H54 (cell line): ENCODE results near the gene HEXIM2.
"Not testable (repeated sequence)": the region's sequence is repeated elsewhere in the genome, so short reads cannot be mapped to it uniquely, and the experiment has no call there.

Experiments used
- DNase-seq: peaks from one replicate; pipeline ENCODE4 v3.0.0; 2011; ENCODE audit warnings: low spot score, mixed read lengths; ENCODE audit not compliant: insufficient read length
- FAIRE-seq: peaks from 3 replicates; lab custom pipeline; 2011; peaks lifted over from hg19 to GRCh38; lab: Jason Lieb, UNC
- POLR2A ChIP-seq: IDR thresholded peaks from 2 replicates; pipeline ENCODE4 v1.6.1; 2011; ENCODE audit warnings: low read depth, mild to moderate bottlenecking, low read length

The HEXIM2 gene

DNA sequence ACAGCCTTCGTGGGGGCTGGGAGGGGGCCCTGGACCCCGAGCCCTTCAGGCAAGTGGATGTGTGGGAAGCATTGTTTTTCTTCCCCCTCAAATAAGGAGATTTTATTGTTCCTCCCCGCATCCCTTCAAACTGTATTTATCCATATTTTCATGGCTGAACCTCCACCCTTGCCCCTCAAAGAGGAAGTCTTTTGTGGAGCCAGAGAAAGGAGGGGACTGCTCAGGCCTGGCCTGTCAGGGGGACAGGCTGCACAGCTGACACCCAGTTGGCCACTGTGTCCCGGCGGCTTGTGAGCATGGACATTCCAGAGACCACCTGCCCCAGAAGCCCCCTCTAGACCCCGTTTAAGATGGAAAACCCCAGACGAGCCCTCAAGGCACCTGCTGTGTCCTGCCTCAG is 15.9 kb downstream of the HEXIM2 start:
- no peak for FAIRE-seq
- DNase-seq, result no peak
- no peak for TF ChIP-seq POLR2A

DNA sequence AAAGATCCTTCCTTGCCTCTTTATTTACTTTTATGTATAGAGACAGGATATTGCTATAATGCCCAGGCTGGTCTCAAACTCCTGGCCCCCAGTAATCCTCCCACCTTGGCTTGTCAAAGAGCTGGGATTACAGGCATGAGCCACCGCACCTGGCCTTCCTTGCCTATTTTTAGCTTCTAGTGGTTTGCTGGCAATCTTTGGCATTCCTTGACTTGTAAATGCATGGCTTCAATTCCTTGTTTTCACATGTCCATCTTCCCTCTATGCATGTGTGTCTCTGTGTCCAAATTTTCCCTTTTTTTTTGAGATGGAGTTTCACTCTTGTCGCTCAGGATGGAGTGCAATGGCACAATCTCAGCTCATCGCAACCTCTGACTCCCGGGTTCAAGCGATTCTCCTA is 22.5 kb downstream of the HEXIM2 start:
- TF ChIP-seq POLR2A, result no peak
- no peak for DNase-seq
- FAIRE-seq, result no peak

DNA sequence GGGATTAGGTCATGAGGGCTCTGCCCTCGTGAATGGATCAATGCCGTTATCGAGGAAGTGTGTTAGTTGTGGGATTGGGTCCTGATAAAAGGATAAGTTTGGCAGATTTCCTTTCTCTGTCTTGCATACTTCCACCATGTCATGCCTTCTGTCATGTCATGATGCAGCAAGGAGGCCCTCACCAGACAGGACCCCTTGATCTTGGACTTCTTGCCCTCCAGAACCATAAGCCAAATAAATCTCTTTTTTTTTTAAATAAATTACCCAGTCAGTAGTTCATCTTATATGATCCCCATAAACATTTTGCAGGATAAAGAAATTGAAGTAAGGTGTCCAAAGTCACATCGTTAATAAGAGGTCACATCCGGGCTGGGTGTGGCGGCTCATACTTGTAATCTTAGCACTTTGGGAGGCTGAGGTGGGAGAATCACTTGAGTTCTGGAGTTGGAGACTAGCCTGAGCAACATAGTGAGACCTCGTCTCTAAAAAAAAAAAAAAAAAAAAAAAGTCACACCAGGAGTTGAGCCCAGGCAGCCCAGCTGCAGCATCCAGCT is 25.2 kb downstream of the HEXIM2 start:
- TF ChIP-seq POLR2A, result no peak
- DNase-seq (no peak), FAIRE-seq (no peak)

DNA sequence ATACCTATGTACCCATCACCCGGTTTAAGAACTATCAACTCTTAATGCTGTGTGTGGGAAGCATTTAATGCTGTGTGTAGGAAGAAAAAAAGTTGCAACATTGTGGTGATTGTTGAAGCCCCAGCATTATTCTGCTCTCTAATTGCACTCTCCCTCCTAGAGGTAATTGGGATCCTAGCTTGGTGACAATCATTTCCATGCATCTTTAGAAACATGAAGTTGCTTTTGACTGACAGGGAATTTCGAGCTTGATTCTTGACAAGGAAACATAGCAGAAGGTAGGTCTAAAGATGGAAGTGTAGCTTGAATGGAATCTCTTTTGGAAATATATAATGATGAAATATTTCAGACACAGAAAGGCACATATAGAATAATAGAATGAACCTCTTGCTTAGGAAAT is 27.3 kb downstream of the HEXIM2 start:
- no peak for FAIRE-seq
- DNase-seq, result no peak
- no peak for TF ChIP-seq POLR2A

DNA sequence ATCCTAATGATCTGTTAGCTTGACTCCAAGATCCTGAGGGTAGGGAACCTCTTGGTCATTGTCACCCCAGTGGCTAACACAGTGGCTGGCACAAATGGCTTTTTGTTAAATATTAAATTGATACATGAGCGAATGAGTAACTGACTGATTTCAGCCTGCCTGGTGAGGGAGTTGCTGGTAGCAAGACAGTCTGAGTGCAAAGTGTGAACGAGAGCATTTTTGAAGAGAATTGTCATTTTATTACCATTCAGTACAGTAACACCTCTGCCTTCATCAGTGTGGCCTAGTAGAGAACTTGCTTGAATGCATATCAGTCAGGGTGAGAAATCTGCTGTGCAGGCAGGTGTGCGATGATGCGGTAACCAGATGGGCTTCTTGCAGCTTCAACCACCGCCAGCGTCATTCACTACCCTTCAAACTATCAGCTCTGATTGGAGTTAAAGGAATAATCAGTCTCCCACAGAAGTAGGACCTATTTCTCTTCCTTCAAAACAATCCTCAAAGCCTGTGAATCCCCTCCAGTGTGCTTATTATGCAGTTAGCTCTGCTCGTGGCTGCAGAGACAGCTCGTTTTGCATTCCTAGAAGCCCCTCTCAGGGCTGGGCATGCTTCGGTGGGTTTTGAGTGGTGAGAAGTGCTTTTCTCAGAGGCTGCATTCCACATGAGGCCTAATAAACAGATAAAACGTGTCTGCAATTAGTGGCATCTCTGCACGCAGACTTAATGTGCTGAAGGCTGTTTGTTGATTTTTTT is 29.0 kb downstream of the HEXIM2 start:
- DNase-seq, result no peak
- TF ChIP-seq POLR2A, result no peak
- FAIRE-seq, result no peak

DNA sequence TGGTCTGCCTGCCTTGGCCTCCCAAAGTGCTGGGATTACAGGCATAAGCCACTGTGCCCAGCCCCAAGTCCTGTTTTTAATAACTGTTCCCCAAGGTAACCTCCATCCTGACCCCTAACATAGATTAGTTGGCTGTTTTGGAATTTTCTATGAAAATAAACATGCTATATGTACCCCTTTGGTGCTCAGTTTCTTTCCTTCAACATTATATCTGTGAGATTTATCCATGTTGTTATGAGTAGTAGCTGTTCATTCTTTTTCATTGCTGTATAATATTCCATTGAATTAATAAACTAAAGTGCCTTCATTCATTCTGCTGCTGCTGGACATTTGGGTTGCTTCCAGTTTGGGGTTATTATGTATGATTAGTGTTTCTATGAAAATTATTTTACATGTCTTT is 33.7 kb downstream of the HEXIM2 start:
- DNase-seq (no peak), FAIRE-seq (no peak)
- TF ChIP-seq POLR2A, result no peak

DNA sequence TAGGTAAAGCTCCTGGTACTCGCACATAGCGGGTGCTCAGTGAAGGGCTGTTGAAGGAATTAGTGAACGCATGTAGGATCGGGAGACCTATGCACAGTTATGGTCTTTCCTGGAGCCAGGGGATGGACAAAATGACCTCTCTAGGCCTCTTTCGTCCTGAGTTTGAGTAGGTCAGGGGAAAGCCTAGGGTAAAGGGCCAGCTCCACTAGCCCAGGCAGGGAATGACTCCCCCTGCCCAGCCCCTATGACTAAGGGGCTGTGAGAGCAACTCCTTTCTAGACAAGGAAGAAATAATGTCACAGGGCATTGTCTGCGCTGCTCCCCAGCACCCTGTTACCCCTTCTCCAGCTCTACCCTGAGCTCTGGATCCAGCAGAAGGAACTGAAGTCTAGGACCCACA is 35.4 kb downstream of the HEXIM2 start:
- DNase-seq (no peak), FAIRE-seq (no peak)
- TF ChIP-seq POLR2A, result no peak

DNA sequence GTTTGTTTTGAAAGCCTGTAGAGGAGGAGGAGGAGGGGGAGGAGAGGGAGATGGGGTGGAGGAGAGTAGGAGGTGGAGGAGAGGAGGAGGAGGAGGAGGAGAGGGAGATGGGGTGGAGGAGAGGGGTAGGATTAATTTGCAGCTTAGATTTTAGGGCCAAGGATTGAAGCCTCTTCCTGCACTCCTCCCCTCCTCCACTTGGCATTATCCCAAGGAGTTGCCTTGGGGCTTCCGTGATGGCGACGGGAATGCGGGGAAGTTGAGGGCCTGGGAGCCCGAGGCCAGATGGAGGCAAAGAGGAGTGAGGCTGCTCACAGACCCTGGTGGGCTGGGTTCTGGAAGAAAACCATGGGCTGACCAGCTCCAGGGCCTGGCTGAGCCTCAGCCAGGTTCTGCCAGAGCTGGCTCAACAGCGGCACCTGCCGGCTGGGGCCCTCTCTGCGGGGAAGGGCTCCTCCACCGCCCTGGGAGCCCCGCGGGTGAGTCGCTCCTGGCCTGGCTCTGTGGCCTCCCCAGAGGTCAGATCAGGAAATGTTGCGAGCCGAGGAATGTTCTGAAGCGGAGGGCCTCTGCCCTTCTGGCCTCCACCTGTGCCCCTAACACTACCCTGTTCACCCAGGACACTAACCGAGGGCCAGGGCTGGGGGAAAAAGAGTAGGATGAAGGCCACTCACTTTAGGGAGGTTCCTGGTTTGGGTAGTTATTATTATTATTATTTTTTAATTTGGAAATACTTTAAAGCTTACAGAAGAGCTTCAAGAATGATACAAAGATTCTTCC is 36.1 kb downstream of the HEXIM2 start:
- FAIRE-seq (peak; percentile 73), DNase-seq (peak; percentile 97)
- 0 out of 2 replicates have a peak, but pooled peaks have one; percentile 17 for TF ChIP-seq POLR2A

DNA sequence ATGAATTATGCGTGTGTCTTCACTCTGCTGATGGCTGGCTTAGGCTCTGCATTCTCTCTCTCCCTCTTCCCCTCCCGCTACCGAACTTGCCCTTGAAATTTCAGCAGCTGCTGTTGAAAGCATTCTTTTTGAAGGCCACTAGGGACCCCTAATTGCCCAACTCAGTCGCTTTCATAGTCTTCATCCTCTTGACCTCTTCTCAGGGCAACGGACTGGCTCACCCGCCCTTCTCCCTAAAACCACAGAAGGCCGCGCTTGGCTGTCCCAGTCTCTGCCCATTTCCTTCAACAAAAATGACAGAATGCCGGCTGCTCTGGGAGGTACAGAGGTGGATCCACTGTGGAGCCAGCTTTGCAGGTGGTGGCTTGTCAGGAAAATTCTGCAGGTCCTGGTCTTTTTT is 39.0 kb downstream of the HEXIM2 start:
- no peak for TF ChIP-seq POLR2A
- no peak for DNase-seq
- FAIRE-seq, result no peak

DNA sequence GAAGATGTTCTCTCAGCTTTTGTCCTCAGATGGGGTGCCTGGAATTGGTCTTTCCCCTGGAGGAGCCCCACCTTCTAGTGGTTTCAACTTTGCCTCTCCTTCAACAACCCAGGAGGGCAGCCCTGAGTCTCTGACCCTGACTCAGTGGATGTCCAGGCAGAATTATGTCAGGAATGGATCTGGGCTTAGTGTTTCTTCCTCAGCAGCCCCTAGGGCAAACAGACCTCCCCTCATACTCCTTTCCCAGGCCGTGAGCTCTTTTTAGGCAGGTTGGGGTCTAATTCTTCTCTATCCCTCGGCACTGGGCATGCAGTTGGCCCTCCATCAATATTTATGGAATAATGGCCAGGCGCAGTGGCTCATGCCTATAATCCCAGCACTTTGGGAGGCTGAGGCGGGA is 39.8 kb downstream of the HEXIM2 start:
- DNase-seq (no peak), FAIRE-seq (no peak)
- no peak for TF ChIP-seq POLR2A

DNA sequence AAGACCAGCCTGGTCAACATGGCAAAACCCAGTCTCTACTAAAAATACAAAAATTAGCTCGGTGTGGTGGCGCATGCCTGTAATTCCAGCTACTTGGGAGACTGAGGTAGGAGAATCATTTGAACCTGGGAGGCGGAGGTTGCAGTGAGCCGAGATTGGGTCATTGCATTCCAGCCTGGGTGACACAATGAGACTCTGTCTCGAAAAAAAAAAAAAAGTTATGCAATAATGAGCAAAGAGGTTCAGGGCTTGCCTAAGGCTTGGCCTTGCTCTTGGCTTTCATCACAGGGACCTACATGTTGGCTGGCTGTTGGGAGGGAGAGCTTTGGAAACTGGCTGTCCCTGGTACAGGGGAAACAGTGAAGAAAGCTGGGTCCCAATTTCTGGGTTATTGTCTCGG is 40.2 kb downstream of the HEXIM2 start:
- FAIRE-seq, DNase-seq: not testable (repeated sequence)

DNA sequence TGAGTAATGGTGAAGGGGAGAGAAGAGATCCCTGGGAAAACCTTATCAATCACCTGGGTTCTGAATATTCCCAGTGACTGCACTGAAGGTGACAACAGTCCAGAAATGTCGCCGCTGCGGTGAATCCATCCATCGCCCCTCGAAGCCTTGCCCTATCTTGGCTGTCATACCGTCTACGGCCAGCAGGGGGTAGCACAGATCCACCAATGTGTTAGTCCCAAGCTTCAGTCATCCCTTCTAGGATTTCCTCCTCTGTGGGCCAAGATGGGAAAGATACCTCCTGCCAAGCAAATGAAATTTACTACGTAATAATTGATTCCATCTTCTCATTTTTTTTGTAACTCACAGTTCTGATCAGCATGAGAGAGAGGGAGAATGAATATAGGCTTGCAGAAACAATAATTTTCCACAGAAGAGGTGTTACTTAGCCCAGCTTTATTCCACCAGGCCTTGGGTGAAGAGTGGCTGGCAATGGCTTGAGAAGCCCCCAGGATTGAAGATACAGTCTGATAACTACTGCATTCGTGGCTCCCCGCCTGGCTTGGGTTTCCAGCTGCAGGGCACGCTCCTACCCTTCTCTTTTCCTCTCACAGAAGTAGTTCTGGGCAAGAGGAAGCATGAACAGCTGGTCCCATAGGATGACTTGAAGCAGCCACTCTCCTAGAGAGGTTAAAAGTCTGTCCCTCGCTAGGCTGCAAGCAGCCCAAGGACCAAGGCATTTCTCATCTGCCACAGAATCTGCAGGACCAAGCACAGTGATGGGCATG is 57.4 kb downstream of the HEXIM2 start:
- peak; percentile 81 for DNase-seq
- TF ChIP-seq POLR2A, result no peak
- FAIRE-seq, result peak; percentile 80
